Stimulated activated CD8-positive, alpha-beta memory T cell treated with anti-CD3 and anti-CD28 coated beads, Interleukin-7, amount 100 ng/mL, for 4 hours (primary cell): ENCODE results near the gene PLA2G2E.
A peak's percentile ranks its signal among the peaks of the same experiment; 100 is the strongest.
"Not testable (repeated sequence)": the region's sequence is repeated elsewhere in the genome, so short reads cannot be mapped to it uniquely, and the experiment has no call there.

Source experiments
- DNase-seq, 2 donors: peaks; one replicate each; pipeline ENCODE4 v3.0.0-alpha.2; 2020; ENCODE audit warnings: low read depth in 2 of 2

PLA2G2E gene

DNA sequence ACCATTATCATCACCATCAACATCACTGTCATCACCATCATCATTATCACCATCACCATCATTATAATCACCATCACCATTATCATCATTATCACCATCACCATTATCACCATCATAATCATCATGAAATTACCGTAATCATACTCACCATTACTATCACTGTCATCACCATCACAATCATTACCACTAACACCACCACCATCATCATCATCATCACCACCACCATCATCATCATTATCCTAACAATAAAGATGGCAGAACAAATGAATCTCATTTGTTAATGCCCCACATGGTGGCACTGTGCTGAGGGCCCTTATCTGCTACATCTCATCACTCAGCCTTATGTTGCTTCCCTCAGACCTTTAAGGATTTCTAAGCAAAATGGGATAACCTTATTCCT lies 9.4 kb upstream of the PLA2G2E start:
- DNase-seq: no peak

DNA sequence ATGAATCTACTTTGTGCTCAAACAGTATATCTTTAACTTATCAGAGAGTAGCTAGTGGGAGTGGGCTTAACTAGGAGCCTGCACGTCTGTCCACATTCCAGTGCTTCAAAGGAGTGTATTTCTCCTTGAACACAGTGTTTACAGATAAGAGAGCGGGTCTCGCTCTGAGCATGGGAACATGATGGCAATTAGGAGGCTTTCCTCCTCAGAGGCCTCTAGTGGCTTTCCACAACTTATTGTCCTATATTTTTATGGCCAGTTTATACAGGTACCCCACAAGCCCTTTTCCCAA lies 3.7 kb upstream of the PLA2G2E start:
- DNase-seq: not testable (repeated sequence)

DNA sequence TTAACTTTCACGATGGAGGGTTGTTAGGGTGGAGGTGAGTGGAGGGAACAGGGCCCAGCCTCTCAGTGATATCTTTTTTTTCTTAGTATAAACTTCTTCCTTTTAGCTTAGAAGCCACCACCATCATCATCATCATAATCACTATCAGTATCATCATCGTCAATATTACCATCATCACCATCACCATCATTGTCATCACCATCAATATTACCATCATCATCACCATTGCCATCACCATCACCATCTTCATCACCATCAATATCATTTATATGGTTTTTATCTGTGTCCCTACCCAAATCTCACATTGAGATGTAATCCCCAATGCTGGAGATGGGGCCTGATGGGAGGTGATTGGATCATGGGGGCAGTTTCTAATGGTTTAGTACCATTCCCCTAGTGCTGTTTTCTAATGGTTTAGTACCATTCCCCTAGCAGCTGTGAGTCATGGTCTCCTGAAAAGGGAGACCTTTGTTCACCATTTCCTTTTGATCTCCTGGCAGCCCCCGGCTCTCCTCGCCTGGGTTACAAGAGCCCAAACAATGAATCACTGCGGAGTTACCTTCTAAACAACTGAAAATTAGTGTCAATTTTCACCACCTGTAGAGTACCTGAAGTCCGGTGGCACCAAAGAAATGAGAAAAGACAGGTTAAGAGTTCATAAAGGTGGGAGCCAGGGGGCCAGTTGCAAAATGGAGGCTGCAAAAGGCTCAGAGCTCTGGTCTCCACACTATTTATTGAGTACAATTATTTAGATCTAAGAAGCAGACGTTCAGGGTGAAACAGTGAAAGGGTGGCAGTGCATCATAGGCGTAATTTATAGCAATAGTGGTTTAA lies 3.1 kb upstream of the PLA2G2E start:
- DNase-seq: no peak

DNA sequence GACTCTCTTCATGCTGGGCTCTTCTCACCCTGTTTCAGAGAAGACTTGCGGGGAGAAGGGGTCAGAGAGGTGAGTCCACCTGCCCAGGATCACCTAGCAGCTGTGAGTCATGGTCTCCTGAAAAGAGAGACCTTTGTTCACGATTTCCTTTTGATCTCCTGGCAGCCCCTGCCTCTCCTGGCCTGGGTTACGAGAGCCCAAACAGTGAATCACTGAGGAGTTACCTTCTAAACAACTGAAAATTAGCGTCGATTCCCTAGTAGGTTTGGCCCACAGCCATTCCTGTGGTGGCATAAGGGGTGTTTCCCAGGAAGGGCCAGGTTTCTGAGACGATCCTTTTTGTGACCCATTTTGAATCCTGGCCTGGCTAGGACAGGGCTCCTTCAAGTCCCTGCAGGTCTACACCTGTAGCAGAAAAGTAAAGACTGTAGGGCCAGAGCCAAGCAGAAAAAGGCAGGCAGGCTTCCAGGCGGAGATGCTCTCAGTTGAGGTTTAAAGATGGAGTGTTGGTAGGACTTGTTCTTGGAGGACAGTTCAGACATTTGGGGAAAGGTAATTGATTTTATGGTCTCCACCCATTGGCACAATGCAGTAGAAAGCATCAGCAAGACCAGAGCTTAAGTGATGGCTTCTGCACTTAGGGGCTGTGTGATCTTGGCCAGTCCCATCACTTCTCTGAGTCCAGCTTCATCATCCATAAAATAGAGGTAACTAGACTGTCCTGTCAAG lies 2.1 kb upstream of the PLA2G2E start:
- DNase-seq: no peak

DNA sequence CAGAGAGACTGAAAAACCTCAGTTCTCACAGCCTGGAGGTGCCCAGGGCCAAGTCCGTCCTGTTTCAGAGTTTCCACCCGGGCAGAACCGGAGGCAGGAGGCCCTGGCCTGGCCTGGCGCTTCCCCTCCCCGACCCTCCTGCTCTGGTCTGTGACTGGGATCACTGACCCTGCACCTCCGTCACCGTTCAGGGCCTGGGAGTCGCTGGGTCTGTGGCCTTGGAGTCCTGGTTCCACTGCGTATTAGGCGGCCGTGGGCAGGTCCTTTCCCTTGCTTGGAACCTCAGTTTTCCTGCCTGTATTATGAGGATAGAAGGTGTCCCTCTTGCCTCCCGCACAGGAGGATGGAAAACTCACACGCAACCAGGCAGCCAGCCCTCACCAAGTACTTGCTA lies 533 bp upstream of the PLA2G2E start:
- no peak for DNase-seq

DNA sequence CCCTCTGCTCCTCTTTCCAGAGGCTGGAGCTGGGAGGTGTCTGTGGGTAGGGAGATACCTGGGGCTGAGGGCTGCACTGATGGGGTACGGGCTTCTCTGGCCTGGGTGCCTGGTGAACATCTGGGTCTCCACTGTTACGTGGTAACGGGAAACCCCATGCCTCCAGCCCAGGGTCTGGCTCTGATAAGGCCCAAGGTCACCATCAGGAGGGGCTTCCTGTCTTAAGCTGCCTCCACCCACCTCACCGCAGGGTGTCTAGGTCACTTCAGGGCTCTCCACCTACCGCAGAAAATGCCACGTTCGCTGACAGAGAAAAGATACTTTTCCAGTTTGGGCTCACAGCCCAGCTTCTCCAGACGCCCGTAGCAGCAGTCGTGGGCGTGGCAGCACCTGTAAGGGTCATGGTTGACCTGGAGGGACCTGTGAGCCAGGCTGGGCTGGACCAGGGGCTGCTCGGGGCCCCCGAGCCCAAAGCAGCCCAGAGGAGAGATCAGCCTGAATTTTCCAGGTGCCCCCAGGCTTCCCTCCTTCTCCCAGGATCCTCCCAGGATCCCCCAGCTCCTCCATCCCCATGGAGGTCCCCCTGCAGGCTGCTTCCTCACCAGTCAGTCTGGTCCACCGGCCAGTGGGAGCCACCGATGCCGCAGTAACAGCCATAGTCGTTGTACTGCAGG lies 1.3 kb downstream of the PLA2G2E start:
- DNase-seq: no peak

DNA sequence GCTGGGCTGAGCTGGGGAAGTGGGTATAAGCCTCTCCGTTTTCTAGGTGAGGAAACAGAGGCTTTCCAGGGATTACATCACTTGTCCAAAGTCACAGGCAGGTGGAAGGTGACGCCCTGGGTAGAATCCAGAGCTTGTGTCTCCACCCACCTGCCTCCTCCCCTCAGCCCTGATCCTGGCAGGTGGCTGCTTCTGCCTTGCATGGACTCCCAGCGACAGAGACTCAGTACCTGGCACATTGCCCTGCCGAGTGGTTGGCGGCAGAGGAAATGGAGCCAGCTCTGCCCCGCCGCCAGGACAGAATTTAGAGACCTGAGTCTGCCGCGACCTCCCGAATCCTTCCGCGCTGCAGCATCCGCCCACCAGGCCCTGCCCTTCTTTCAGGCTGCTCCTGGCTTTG lies 2.1 kb downstream of the PLA2G2E start:
- no peak for DNase-seq

DNA sequence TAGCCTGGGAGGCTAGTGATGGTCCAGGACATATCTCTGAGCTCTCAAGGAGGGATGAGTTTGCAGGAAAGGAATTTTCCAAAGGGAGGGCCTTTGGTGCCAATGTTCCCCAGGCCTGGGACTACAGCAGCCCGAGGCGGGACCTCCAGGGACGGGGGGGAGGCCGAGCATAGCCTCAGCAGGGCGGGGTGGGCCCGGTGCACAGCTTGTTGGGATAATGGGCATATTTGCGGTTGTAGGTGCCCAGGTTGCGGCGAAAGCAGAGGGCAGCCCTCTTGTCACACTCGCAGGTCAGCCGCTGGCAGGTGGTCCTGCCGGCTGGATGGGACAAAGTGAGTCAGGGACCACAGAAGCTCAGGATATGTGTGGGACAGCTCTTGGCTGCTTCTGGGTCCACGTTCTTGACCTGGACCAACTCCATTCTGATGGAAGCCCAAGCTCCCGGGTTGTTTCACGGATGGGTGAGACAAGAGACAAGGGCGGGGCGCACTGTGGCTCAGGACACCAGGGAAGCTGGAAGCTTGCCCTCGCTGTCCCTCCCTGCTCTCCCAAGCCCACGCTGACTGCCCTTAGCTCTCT lies 3.2 kb downstream of the PLA2G2E start:
- no peak for DNase-seq

DNA sequence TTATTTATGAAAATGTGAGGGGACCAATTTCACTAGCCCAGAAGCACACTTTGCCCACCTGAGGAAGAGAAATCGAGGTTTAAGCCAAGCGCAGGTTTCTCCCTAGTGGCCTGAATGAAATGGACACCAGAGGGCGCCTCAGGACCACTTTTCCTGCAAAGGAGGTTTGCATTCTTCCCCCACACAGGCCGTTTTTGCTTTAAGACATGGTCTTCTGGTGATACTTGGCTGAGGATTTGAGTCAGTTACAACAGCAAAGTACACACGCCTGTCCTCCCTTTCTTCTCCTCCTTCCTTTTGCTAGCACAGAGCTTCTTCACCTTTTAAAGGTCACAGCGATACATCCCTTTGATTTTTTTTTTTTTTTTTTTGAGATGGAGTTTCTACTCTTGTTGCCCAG lies 5.4 kb downstream of the PLA2G2E start:
- peak; percentile 57 to 70 for DNase-seq

DNA sequence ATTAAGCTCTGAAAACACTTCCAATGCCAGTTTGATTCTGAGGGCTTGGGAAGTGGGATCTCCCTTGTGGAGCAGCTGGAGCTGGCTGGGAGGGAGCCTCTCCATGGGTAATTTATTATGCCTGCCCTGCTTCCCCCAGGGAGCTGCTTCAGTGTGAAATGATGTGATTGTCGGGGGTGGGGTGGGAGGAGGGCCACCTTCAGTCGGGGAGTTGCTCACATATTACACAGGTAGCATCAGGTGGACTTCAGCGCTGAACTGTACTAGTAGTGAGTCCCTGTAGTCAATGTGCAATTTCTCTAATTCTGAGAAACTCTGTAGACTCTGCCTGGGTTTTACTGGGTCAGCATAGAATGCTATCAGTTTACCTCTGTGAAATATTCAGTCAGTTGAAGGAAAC lies 12.8 kb downstream of the PLA2G2E start:
- no peak for DNase-seq

DNA sequence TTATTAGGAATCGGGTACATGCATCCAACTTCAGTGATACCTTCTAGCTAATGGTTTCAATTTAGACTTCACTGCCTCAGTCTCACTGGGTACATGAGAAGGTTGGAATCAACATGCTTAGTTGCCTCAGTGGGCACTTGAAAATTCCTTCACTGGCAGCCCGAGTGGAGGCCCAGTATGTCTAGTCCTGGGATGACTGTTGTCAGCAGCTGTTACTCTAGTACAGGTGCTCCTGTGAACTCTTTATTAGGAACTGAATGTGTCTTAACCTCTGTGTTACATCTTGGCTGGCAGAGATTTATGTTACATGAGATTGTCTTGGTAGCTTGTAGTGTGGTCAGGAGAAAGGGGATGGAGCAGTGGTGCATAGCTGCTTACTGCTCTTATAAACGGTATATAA lies 13.4 kb downstream of the PLA2G2E start:
- no peak for DNase-seq

DNA sequence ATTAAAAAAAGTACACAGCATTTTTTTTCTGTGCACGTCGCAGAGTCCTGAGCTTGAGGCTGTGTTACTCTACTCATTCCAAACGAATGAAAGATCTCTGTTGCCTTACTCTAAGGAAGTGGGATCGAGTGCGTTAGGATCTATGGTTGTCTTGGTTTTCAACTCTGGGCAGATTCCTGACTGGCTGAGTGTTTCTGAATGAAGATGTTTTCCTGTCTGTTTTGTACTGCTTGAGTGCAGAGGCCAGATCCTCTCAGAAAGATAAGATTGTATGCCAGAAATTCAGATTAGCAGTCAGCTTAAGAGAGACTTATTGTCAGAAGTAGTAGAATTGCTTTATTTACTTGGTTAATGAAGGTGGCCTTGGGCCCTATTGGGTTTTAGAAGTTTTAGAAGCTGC lies 14.0 kb downstream of the PLA2G2E start:
- no peak for DNase-seq

DNA sequence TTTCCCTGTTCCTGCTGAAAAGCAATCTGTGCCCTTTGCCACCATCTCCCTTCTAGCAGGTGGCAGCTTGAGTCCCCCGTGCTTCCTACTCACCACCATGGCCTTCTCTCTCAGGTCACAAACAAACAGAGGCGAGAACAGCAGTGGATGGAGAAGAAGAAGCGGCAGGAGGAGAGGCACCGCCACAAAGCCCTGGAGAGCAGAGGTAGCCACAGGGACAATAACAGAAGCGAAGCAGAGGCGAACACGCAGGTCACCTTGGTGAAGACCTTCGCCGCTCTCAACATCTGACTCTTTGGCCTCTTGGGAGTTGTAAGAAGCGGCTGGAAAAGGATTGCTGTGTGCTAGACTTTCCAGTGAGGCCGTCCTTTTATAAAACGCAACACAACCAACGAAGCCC lies 16.0 kb downstream of the PLA2G2E start:
- DNase-seq: no peak

DNA sequence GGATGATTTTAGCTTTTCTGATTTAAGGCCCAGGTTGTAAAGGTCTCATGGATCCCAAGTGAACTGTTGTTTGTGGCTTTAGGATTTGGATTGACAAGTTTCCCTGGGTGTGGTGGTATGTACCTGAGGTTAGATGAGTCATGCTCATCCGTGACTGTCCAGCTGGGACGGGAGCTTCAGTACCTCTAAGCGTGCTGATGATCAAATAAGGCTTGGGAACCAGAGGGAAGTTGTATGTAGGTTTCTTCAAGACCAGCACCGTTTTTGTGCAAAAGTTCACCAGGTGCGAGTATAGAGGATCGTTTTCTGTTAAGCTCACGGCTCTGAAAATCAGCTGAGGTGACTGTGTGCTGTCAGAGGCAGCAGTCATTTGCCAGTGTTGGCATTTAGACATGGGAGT lies 19.8 kb downstream of the PLA2G2E start:
- DNase-seq: no peak

DNA sequence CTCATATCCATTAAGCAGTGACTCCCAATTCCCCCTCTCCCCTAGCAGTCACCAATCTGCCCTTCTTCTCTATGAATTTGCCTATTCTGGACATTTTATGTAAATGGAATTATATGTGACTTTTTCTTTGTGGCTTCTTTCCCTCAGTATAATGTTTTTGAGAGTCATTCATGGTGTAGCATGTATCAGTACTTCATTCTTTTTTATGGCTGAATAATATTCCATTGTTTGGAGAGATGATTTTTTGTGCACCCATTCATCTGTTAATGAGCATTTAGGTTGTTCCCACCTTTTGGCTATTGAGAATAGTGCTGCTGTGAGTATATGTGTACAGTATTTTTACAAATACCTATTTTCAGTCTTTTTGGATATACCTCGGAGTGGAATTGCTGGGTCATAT lies 21.8 kb downstream of the PLA2G2E start:
- no peak for DNase-seq

DNA sequence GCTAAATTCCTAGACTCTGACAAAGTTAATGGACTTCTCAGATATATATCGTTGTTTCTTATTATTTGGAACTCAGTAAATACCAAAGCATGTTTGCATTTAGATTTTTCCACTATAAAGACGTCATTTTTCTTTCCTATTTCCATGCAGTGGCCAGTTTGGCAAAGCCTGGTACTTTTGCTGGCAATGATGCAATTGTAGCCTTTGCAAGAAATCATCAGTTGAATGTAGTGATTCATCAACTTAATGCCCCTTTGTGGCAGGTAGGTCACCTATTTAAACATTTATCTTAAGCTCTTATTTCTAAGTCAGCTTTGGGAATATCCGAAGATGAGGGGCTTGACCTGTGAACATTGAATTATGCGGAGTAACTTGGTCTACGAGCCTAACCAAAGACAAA lies 29.2 kb downstream of the PLA2G2E start:
- DNase-seq: no peak

DNA sequence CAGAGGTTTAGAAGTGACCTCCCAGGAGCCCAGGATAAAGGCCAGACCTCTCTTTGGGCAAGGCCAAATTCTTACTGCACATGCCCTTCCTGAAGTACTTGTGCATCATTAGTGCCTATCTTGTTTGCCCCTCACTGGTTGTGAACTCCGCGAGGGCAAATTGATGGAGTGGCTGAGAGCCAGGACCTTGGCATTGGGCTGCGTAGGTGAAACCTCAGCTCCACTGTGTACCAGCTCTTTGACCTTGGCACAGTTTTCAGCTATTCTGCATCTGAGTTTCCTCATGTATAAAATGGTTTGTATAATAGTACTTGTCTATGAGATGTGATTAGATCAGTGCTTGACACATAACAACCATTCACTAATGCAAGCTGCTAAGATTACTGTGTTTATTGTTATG lies 29.7 kb downstream of the PLA2G2E start:
- DNase-seq: no peak

DNA sequence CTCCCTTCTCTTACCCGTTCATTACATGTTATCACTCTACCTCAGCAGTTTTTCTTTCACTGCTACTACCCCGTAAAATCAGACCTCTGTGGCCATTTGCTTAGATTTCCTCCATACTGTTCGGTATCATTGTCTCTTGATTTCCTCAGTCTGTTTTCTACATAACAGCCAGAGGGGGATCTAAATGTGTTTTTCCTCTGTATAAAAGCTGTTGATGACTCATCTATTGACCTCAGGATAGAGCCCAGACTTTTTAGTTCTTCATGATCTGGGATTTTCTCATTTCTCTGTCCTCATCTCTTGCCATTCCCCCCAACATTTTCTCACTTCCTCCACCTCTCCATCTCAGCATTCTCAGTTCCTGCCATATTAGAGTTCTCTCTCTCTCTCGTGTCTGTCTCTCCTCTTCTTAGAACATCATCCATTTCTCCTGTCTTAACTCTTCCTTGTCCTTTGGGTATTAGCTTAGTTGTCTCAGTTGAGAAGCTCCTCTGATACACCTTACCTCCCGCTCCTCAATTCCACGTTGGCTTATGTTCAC lies 30.7 kb downstream of the PLA2G2E start:
- no peak for DNase-seq

DNA sequence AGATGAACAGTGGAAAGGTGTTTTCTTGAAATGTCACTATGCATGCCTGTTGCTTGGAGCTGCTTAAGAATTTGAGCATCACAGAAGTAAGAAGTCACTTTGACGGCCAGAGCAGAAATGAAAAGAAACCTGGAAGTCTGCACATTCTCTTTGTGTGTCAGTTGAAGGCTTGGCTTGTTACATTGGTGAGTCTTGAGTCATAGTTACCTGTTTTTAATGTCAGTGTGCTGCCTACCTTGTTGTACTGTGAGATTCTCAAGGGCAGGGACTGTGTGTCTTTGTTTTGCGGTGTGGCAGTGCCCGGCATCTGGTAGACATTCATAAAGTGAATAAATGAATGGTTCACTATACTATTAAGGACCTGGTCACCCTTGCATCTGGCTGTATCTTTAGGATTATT lies 31.3 kb downstream of the PLA2G2E start:
- no peak for DNase-seq

DNA sequence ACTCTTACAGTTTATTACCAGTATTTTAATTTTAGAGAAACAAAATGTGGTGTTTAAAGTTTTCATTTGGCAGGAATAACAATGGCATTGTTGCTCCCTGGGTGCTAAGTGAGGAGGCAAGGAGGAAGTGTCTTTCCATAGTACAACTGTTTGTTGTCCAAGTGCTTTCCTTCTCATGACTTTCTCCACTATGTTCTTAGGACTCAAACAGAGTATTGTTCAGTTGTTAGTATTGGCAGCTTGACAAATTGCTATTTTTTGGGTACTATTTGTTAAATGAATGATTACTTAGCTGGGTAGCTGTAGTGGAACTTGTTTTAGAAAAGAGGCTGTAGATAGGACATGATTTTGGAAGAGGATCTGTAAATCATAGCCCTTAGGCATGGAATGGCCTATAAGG lies 33.8 kb downstream of the PLA2G2E start:
- DNase-seq: no peak

DNA sequence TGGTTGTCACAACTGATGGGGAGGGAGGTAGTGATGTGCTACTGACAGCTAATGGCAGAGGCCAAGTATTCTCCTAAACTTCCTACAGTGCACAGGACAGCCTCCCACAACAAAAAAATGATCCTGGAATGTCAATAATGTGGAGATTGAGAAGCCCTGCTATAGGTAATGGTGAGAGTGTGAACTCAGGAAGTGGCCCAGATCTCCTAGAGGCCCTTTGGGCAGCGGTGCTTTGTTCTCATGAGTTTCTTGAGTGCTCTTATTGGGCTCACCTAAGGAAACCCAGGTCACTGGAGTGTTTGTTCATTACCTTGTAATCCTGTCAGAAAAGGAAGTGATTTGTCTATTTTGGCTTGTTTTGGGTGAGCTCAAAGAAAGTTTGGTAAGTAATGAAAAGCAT lies 35.3 kb downstream of the PLA2G2E start:
- DNase-seq: no peak

DNA sequence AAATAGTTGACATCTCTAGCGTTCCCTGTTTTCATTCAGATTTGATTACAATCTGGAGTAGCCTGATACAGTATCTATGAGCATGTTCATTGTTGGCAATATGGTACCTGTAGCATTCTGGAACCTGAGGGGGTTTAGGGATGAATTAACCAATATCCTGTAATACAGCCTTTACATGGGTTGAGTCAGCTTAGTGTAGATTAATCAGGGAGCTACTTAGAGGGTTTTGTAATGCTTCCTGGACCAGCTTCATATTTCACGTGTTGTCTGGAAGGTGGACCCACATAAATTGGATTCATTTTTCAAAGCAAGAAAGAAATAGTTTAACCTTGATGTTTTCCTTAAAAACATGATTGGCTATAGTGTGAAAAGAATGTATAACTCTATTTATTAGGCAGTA lies 37.6 kb downstream of the PLA2G2E start:
- no peak for DNase-seq

DNA sequence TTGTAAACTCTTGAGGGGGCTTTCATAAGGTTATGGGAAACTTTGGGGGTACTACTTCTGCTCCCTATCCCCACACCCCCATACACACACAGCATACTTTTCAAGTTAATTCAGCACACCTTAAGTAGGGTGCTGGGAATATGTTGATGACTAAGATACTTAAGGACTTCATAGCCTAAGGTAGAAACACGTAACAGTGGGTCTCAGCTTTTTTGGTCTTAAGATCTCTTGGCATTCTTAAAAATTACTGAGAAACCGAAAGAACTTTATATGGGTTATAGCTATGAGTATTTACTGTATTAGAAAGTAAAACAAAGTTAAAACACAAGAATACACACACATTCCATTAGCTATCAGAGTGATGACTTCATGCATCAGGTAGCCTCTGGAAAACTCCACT lies 39.1 kb downstream of the PLA2G2E start:
- DNase-seq: no peak
